Adrenal gland (tissue), 5 donors: ENCODE data around the gene PIEZO2.
"Not testable (repeated sequence)": the region's sequence is repeated elsewhere in the genome, so short reads cannot be mapped to it uniquely, and the experiment has no call there.

Experiments used
- CTCF ChIP-seq, 6 experiments: fragments of 450-650 bp in 4 of 6; fragments of 200-600 bp in 2 of 6; sonication (generic) in 1 of 6; IDR thresholded peaks; 1 replicate in 5 of 6; 2 replicates in 1 of 6; pipeline versions ENCODE4 v1.5.1 to v1.8.0; 2016 to 2021; ENCODE audit warnings: antibody characterized with exemption in 6 of 6, mild to moderate bottlenecking in 2 of 6, moderate library complexity in 1 of 6
- POLR2A ChIP-seq, 2 donors: fragments of 450-650 bp; IDR thresholded peaks; one replicate each; pipeline ENCODE4 v1.6.1; 2017; ENCODE audit warnings: antibody characterized with exemption in 2 of 2, mild to moderate bottlenecking in 2 of 2, moderate library complexity in 1 of 2
- donor health status: DM: no; HTN: no; CAD: no.

- TF ChIP-seq POLR2A, CTCF (IDR thresholded peaks at IDR 0.05): not testable (repeated sequence)
Observed at GRCh38 chr18:10637858-10638538, 511.4 kb downstream of the PIEZO2 start.
